LNCaP clone FGC (cell line): ENCODE measurements around the gene AKAP13.
A peak's percentile ranks its signal among the peaks of the same experiment; 100 is the strongest.

Experiments
- DNase-seq: peaks from one replicate; pipeline ENCODE4 v3.0.0-alpha.2; 2011; ENCODE audit warnings: low read depth
- H3K4me3 ChIP-seq: 2 replicates; pipeline ENCODE4 v1.5.1; 2011; ENCODE audit warnings: mild to moderate bottlenecking, low read depth, low read length, control low read depth
- TF ChIP-seq, protein P1 (sequence below): IDR thresholded peaks from 2 replicates; pipeline ENCODE4 v1.5.1; 2012; ENCODE audit warnings: mild to moderate bottlenecking; ENCODE audit not compliant: control insufficient read depth, insufficient read depth; ENCODE audit errors: extremely low read depth

Gene AKAP13

GRCh38 chr15:85542488-85542887 is 162.1 kb downstream of the AKAP13 start:
- H3K4me3 ChIP-seq = peak overlapping the region; percentile 39
- TF ChIP-seq, protein P1, sequence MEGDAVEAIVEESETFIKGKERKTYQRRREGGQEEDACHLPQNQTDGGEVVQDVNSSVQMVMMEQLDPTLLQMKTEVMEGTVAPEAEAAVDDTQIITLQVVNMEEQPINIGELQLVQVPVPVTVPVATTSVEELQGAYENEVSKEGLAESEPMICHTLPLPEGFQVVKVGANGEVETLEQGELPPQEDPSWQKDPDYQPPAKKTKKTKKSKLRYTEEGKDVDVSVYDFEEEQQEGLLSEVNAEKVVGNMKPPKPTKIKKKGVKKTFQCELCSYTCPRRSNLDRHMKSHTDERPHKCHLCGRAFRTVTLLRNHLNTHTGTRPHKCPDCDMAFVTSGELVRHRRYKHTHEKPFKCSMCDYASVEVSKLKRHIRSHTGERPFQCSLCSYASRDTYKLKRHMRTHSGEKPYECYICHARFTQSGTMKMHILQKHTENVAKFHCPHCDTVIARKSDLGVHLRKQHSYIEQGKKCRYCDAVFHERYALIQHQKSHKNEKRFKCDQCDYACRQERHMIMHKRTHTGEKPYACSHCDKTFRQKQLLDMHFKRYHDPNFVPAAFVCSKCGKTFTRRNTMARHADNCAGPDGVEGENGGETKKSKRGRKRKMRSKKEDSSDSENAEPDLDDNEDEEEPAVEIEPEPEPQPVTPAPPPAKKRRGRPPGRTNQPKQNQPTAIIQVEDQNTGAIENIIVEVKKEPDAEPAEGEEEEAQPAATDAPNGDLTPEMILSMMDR = no peak
- DNase-seq = no peak

DNA sequence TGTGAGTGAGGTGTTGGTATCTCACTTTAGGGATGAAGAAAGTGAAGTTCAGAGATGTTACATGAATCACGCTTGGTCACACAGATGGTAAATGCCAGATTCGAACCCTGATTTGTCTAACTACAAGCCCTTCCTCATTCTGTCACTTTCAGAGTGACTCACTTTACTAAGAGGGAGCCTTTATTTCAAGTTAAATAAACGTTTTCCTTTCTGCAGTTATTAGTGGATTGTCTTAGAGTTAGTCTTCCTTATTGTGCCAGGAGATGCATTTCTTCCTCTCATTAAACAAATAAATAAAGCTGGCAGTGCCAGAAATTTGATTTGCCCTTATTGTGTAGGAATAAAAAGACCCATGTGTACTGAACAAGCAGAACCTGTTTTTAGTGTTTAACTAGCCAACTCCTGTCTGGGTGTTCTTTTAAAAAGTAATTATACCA is 162.5 kb downstream of the AKAP13 start:
- TF ChIP-seq, protein P1 = no peak
- H3K4me3 ChIP-seq = peak overlapping the region; percentile 39
- peak; percentile 96 for DNase-seq

DNA sequence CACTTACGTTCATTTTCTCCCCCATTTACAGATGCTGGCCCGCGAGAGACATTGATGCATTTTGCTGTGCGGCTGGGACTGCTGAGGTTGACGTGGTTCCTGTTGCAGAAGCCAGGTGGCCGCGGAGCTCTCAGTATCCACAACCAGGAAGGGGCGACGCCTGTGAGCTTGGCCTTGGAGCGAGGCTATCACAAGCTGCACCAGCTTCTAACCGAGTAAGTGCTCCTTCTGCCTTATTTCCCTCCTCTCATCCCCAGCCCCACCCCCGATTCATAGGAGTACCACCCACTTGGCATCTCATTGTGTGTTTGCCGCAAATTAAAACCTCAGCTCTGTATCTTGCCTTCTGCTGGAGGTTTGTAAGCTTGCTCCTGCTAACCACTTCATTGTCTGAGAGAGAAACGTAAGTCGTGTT is 163.3 kb downstream of the AKAP13 start:
- peak overlapping the region; percentile 39 for H3K4me3 ChIP-seq
- peak; percentile 77 for DNase-seq
- TF ChIP-seq, protein P1 = 0 out of 2 replicates have a peak, but pooled peaks have one; percentile 19

GRCh38 chr15:85545185-85545584 is 164.8 kb downstream of the AKAP13 start:
- TF ChIP-seq, protein P1 = no peak
- no peak overlapping the region for H3K4me3 ChIP-seq
- DNase-seq = no peak

GRCh38 chr15:85545752-85546151 is 165.3 kb downstream of the AKAP13 start:
- H3K4me3 ChIP-seq = no peak overlapping the region
- DNase-seq = no peak
- TF ChIP-seq, protein P1 = no peak

- TF ChIP-seq, protein P1 = no peak
- no peak overlapping the region for H3K4me3 ChIP-seq
- no peak for DNase-seq
These were observed 167.0 kb downstream of the AKAP13 start for GRCh38 chr15:85547386-85547785.

DNA sequence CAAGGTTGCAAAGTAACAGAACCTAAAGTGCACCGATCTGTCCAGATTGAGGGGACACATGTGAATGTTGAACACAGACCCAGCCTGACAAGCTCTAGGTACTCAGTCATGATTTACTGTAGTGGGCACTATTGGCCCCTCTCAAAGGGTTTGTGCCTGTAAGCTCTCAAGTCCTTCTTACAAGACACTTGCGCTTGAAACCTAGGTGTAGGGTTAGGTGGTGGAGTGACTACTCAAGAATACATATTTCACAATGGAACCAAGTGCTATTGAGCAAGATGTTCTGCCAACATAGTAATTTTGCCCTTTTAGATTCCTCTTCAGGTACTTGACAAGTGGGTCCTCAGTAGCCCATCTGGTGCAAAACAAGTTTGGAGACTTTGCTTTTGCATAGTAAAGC is 169.9 kb downstream of the AKAP13 start:
- DNase-seq = no peak
- TF ChIP-seq, protein P1 = no peak
- H3K4me3 ChIP-seq = no peak overlapping the region
